HG03175 (cell line): ENCODE data around the gene AP1B1.

Experiments used
- ATAC-seq: cut with Tn5 transposase; IDR thresholded peaks from one replicate; pipeline ENCODE4 v1.9.1; 2021; ENCODE audit warnings: mild to moderate bottlenecking, moderate library complexity; ENCODE audit not compliant: unreplicated experiment

The AP1B1 gene

DNA sequence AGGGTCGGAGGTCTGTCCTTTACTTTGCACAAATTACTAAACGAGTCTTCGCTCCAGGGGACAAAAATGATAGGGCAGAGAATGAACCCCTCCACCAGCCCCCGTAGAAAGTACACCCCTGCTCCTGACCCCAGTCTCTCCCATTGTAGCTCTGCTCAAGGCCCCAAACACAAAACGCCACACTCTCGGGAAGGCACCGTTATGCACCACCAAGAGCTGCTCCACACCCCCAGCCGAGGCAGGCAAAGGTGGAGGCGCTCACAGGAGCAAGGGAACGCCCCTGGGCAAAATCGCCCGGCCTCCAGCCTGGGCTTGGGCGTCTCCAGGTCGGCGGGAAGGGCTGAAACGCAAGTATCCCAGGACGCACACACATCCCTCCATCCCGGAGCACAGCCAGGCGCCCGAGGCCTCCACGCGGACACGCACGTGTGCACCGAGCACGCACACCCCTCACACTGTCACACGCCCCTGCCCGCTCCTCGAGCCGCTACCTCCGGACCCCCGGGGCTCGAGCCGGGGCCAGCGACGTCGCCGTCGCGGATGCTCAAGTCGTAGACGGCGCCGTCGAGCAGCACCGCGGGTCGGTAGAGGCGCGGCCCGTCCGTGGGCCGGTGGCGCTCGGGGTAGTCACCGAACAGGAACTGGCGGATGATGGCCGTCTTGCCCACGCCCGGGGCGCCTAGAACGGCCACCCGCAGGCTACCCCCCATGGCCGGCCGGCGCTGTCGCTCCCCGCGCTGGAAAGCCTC, 73.7 kb downstream of the AP1B1 start:
- no peak for ATAC-seq

GRCh38 chr22:29313576-29314466, 74.5 kb downstream of the AP1B1 start:
- no peak for ATAC-seq

- no peak for ATAC-seq
Measured at GRCh38 chr22:29313126-29313575, 75.2 kb downstream of the AP1B1 start.

- no peak for ATAC-seq
Measured at GRCh38 chr22:29312218-29313125, 75.9 kb downstream of the AP1B1 start.

GRCh38 chr22:29311464-29312217, 76.7 kb downstream of the AP1B1 start:
- ATAC-seq = no peak

DNA sequence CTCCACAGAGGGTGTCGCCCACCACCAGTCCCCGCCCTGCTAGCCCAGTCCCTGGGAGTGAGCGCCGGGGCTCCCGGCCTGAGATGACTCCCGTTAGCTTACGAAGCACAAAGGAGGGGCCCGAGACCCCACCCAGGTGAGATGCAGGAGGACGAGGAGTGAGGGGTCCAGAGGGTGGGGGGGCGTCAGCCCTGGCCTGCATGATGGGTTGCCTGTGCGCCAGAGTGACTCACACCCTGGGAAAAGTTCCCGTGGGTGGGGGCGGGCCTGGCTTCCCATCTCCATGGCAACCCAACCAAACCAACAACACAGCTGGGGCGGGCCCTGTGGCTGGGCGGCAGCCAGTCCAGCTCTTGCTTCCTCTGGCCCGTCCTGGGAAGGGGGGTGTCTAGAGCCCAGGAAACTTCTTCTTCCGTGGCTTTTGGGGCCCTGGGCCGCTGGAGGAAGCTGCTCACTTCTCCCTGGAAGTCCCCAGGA, 77.5 kb downstream of the AP1B1 start:
- ATAC-seq = no peak

GRCh38 chr22:29310065-29310862, 78.1 kb downstream of the AP1B1 start:
- ATAC-seq = no peak

GRCh38 chr22:29309332-29310064, 78.9 kb downstream of the AP1B1 start:
- no peak for ATAC-seq

- no peak for ATAC-seq
Measured at GRCh38 chr22:29308791-29309262, 79.5 kb downstream of the AP1B1 start.

- ATAC-seq = no peak
Measured at GRCh38 chr22:29308148-29308790, 80.1 kb downstream of the AP1B1 start.

- no peak for ATAC-seq
Measured at GRCh38 chr22:29307596-29308147, 80.7 kb downstream of the AP1B1 start.

GRCh38 chr22:29306835-29307595, 81.4 kb downstream of the AP1B1 start:
- no peak for ATAC-seq

- ATAC-seq = no peak
Measured at GRCh38 chr22:29306175-29306834, 82.1 kb downstream of the AP1B1 start, which contains the start of gene GAS2L1. GAS2L1 (plus strand) TSS chr22:29306650; CDS start chr22:29308106, 1,456 bp downstream.

DNA sequence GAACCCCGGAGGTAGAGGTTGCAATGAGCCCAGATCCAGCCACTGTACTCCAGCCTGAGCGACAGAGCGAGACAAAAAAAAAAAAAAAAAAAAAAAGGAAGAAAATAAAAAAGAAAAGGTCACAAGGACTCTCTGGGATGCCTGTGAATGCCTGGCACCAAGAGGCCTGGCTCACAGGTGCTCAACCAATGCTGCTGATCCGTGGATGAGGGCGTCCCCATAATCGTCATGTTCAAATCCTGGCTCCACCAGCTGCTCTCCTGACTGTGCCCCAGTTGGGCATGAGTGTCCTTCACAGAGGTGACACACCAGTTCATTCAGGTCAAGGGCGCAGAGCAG, 82.6 kb downstream of the AP1B1 start:
- ATAC-seq = no peak

DNA sequence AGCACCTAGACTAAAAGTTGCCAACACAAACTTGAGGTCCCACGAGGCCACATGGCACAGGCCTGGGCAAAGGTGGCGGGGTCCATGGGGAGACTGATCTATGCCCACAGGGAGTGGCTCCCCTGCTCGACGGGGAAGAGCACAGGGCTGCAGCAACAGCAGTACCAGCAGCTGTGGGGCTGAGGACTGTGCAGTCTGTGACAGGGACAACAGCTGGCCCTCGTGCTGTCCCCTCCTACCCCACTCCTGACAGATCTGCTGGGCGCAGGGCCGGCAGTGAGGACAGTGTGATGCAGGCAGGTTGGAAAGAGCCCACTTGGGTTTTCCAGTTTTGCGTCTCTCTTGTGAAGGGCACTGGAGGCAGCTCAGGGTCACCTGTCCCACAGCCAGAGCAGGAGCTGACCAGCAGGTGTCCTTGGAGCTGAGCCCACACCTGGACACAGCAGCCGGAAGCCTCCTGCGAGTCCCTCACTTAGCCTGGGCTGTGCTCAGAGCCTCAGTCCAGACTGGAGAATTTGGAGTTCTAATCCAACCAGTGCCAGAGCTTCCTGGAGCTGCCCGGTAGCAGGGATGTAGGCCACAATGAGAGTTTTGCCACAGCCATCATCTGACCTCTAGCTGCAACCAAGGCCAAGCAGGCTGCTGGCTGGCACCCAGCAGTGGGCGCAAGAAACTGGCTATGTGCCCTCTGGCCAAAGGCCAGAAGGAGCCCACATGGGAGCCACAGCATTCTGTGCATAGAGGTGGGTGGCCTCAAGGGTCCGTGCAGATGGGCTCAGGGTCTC, 85.5 kb downstream of the AP1B1 start:
- no peak for ATAC-seq

- ATAC-seq = no peak
Measured at GRCh38 chr22:29302402-29302680, 86.0 kb downstream of the AP1B1 start.
